A673 (cell line): ENCODE measurements around the gene LAX1. TPM values are rescaled to one million over a fixed set of nuclear protein-coding genes. Genes with fewer than 3 reads are reported as not detected.

Experiments
- BruUV-seq: library from RNA; stranded (reverse); fragments of 400-500 nt; replicated peaks from 2 replicates; lab custom pipeline; 2021; lab: Mats Ljungman, UMichigan
- CTCF ChIA-PET: fragments of 300-600 bp; sonication (Branson Sonifier 250); formaldehyde crosslinking; loops from one replicate; lab custom pipeline; 2022; ENCODE audit warnings: antibody characterized with exemption; lab: Charles Lee
- POLR2A ChIA-PET: fragments of 300-600 bp; sonication (Branson Sonifier 250); formaldehyde crosslinking; loops from one replicate; lab custom pipeline; 2022; ENCODE audit warnings: antibody characterized with exemption; ENCODE audit not compliant: low non-redundant PET; lab: Charles Lee
- DNase-seq: peaks from one replicate; pipeline ENCODE4 v3.0.0-alpha.2; 2015; ENCODE audit warnings: low spot score
- H3K27ac ChIP-seq: fragments of 200-600 bp; sonication (generic); 2 replicates; pipeline ENCODE4 v1.5.1; 2016; ENCODE audit warnings: mixed run types, low read depth, mild to moderate bottlenecking, mixed read lengths, antibody characterized with exemption, low read length; ENCODE audit not compliant: poor library complexity, severe bottlenecking
- H3K27me3 ChIP-seq: fragments of 200-600 bp; sonication (generic); replicated peaks from 2 replicates; pipeline ENCODE4 v1.6.1; 2017; ENCODE audit warnings: mixed run types, low read depth, mild to moderate bottlenecking, mixed read lengths, antibody characterized with exemption, low read length; ENCODE audit not compliant: insufficient read depth, poor library complexity
- H3K36me3 ChIP-seq: fragments of 200-600 bp; sonication (generic); 2 replicates; pipeline ENCODE4 v1.6.1; 2016; ENCODE audit warnings: mixed run types, mild to moderate bottlenecking, mixed read lengths, antibody characterized with exemption, low read length; ENCODE audit not compliant: insufficient read depth, poor library complexity, severe bottlenecking
- H3K4me1 ChIP-seq: fragments of 200-600 bp; sonication (generic); 2 replicates; pipeline ENCODE4 v1.6.1; 2017; ENCODE audit warnings: mixed run types, mild to moderate bottlenecking, mixed read lengths, antibody characterized with exemption, low read length; ENCODE audit not compliant: insufficient read depth, poor library complexity, severe bottlenecking
- H3K4me3 ChIP-seq: fragments of 200-600 bp; sonication (generic); 2 replicates; pipeline ENCODE4 v1.5.1; 2016; ENCODE audit warnings: low read depth, mixed run types, mild to moderate bottlenecking, mixed read lengths, low read length; ENCODE audit not compliant: poor library complexity, severe bottlenecking
- H3K9me3 ChIP-seq: fragments of 200-600 bp; sonication (generic); 2 replicates; pipeline ENCODE4 v1.6.1; 2016; ENCODE audit warnings: mixed run types, low read depth, mild to moderate bottlenecking, mixed read lengths, antibody characterized with exemption, low read length; ENCODE audit not compliant: poor library complexity, severe bottlenecking
- EZH2 ChIP-seq: fragments of 200-600 bp; sonication (generic); IDR thresholded peaks from 2 replicates; pipeline ENCODE4 v1.6.1; 2017; ENCODE audit warnings: borderline replicate concordance, low read depth, mild to moderate bottlenecking, mixed read lengths, antibody characterized with exemption, low read length; ENCODE audit not compliant: poor library complexity, severe bottlenecking
- intact Hi-C: fragments of 100-400 bp; cut with micrococcal nuclease; formaldehyde crosslinking; loops from one replicate; pipeline ENCODE4 v1.10.0; 2022; ENCODE audit not compliant: unreplicated experiment
- total RNA-seq: library from RNA; stranded (reverse); gene quantifications from 2 replicates; pipeline ENCODE4 v1.2.3, GENCODE V29; 2021
- TF ChIP-seq, protein P1 (sequence below): fragments of 300-800, 200-600 bp; sonication (generic); conservative IDR thresholded peaks from 2 replicates; pipeline ENCODE4 v1.5.1; 2017; ENCODE audit warnings: low read depth, mild to moderate bottlenecking, antibody characterized with exemption, low read length, moderate library complexity, mixed read lengths

LAX1 gene
- total RNA-seq, 1 experiment from 2014 or later = 0.43 TPM

DNA sequence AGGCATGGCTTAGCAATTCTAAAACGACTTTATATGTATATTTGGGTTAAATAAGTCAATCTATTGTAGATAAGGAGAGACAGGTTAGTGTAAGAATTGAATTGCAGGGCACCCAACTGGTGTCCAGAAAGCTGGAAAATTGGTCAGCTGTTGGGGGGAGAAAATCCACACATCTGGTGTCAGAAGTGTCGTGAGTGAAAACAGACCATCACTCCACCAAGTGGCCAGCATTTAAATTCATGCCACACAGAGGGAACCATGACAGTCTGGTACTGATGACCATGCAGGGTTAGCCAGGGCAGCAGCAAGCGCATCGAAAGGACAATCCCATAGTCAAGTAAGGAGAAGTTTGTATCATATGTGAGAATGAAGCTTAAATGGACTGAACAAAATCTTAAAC is 11.7 kb downstream of the LAX1 start:
- POLR2A ChIA-PET = no interaction called here
- no peaks in the 10 kb centered on the region for H3K27me3 ChIP-seq
- H3K9me3 ChIP-seq = no peaks in the 10 kb centered on the region
- BruUV-seq = no TSS peak
- no peaks in the 10 kb centered on the region for H3K4me1 ChIP-seq
- TF ChIP-seq, protein P1, sequence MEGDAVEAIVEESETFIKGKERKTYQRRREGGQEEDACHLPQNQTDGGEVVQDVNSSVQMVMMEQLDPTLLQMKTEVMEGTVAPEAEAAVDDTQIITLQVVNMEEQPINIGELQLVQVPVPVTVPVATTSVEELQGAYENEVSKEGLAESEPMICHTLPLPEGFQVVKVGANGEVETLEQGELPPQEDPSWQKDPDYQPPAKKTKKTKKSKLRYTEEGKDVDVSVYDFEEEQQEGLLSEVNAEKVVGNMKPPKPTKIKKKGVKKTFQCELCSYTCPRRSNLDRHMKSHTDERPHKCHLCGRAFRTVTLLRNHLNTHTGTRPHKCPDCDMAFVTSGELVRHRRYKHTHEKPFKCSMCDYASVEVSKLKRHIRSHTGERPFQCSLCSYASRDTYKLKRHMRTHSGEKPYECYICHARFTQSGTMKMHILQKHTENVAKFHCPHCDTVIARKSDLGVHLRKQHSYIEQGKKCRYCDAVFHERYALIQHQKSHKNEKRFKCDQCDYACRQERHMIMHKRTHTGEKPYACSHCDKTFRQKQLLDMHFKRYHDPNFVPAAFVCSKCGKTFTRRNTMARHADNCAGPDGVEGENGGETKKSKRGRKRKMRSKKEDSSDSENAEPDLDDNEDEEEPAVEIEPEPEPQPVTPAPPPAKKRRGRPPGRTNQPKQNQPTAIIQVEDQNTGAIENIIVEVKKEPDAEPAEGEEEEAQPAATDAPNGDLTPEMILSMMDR = peak; percentile 35; the same call in 1 of the 2 replicates
- TF ChIP-seq EZH2 = no peak
- no peak overlapping the region for H3K27ac ChIP-seq
- no peak for DNase-seq
- intact Hi-C loops = no loop called here
- H3K36me3 ChIP-seq = no peaks in the 10 kb centered on the region
- no peak overlapping the region for H3K4me3 ChIP-seq
- CTCF ChIA-PET = no interaction called here

DNA sequence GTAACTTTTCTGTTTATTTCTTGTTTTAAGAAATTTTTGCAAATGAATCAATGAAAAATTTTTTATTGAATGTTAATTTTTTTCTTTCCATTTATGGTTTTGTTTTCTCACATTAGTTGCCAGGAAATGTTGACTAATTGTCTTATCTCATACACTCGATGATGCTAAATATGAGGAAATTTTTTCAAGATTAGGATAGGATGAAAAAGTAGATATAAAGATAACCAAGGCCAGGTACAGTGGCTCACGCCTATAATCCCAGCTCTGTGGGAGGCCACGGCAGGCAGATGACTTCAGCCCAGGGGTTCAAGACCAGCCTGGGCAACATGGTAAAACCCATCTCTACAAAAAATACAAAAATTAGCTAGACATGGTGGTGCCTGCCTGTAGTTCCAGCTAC is 12.6 kb downstream of the LAX1 start:
- H3K9me3 ChIP-seq = no peaks in the 10 kb centered on the region
- H3K27me3 ChIP-seq = no peaks in the 10 kb centered on the region
- no peaks in the 10 kb centered on the region for H3K36me3 ChIP-seq
- no peak for DNase-seq
- no peak for TF ChIP-seq EZH2
- TF ChIP-seq, protein P1 = no peak
- intact Hi-C loops = no loop called here
- H3K4me3 ChIP-seq = no peak overlapping the region
- BruUV-seq = no TSS peak
- H3K4me1 ChIP-seq = no peaks in the 10 kb centered on the region
- ChIA-PET CTCF (no interaction called here), POLR2A (no interaction called here)
- no peak overlapping the region for H3K27ac ChIP-seq

DNA sequence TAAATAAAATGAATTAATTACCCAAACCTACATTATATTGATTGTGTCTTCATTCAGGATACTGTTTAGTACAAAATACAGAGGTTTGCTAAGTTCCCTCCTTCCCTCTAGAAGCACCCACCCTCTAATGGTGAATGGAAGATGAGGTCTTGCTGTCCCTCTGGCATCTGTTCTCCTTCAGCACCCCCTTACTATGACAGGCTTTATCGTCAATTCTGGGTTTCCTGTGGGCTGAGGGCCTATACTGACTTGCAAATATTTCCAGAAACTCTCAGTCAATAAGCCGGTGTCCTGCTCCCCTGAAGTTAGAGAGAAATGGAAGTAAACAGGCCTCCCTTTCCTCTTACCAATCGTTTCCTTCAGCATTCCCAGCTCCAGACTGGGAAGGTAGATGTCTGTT is 13.2 kb downstream of the LAX1 start:
- POLR2A ChIA-PET = no interaction called here
- Histone ChIP-seq H3K9me3 (no peaks in the 10 kb centered on the region), H3K4me1 (no peaks in the 10 kb centered on the region), H3K4me3 (no peak overlapping the region), H3K27me3 (no peaks in the 10 kb centered on the region), H3K27ac (no peak overlapping the region), H3K36me3 (no peaks in the 10 kb centered on the region)
- TF ChIP-seq EZH2 = no peak
- TF ChIP-seq, protein P1 = no peak
- CTCF ChIA-PET = no interaction called here
- intact Hi-C loops = no loop called here
- BruUV-seq = no TSS peak
- DNase-seq = no peak
